GM12878 (cell line): ENCODE measurements around the gene SPTBN2. TPM values are rescaled to one million over a fixed set of nuclear protein-coding genes. Genes with fewer than 3 reads are reported as not detected.

ENCODE experiments used
- ATAC-seq: fragments of 200-7000 bp; cut with Tn5 transposase; 3 replicates; pipeline ENCODE4 v1.9.1; 2020; ENCODE audit warnings: mild to moderate bottlenecking, moderate library complexity
- BruUV-seq: library from RNA; stranded (reverse); fragments of 400-500 nt; replicated peaks from 2 replicates; lab custom pipeline; 2021; lab: Mats Ljungman, UMichigan
- CTCF ChIA-PET: fragments of 300-600 bp; sonication (Branson Sonifier 250); formaldehyde crosslinking; extraction: SDS; loops from one replicate; lab custom pipeline; 2021; ENCODE audit warnings: inconsistent platforms; lab: Yijun Ruan, JAX
- POLR2A ChIA-PET: fragments of 350-600 bp; formaldehyde crosslinking; extraction: SDS; loops from one replicate; lab custom pipeline; 2021; ENCODE audit warnings: inconsistent platforms; lab: Charles Lee
- RAD21 ChIA-PET: fragments of 300-600 bp; sonication (Branson Sonifier 250); formaldehyde crosslinking; loops from one replicate; lab custom pipeline; 2023; ENCODE audit warnings: antibody characterized with exemption; ENCODE audit not compliant: unreplicated experiment; lab: Charles Lee
- SMC1A ChIA-PET: fragments of 300-600 bp; sonication (Branson Sonifier 250); formaldehyde crosslinking; loops from one replicate; lab custom pipeline; 2023; ENCODE audit not compliant: unreplicated experiment, uncharacterized antibody; lab: Charles Lee
- DNase-seq: peaks from one replicate; pipeline ENCODE4 v3.0.0-alpha.2; 2011; ENCODE audit warnings: low read depth, low spot score
- FAIRE-seq: peaks from 3 replicates; lab custom pipeline; 2011; peaks lifted over from hg19 to GRCh38; lab: Jason Lieb, UNC
- H2AFZ ChIP-seq: 2 replicates; pipeline ENCODE4 v1.6.0; 2011; ENCODE audit warnings: low read depth, low read length, control low read depth; ENCODE audit not compliant: control insufficient read depth
- H3K27ac ChIP-seq: 2 replicates; pipeline ENCODE4 v1.5.1; 2011; ENCODE audit warnings: control low read depth; ENCODE audit not compliant: control insufficient read depth, insufficient read depth
- H3K27me3 ChIP-seq, 2 experiments: replicated peaks in 1 of 2; 2 replicates each; pipeline versions ENCODE4 v1.6.0 to v1.6.1; 2011; ENCODE audit warnings: low read length in 1 of 2; ENCODE audit not compliant: control insufficient read depth in 2 of 2, insufficient read depth in 2 of 2
- H3K36me3 ChIP-seq, 2 experiments: 2 replicates each; pipeline ENCODE4 v1.5.1; 2011; ENCODE audit warnings: low read length in 1 of 2; ENCODE audit not compliant: control insufficient read depth in 2 of 2, insufficient read depth in 2 of 2
- H3K4me1 ChIP-seq: 2 replicates; pipeline ENCODE4 v1.6.1; 2011; ENCODE audit warnings: mild to moderate bottlenecking, low read length, moderate library complexity, mixed read lengths; ENCODE audit not compliant: control insufficient read depth, insufficient read depth
- H3K4me2 ChIP-seq: 2 replicates; pipeline ENCODE4 v1.6.0; 2011; ENCODE audit warnings: control low read depth; ENCODE audit not compliant: control insufficient read depth, insufficient read depth
- H3K4me3 ChIP-seq: fragments of 200-600 bp; sonication (generic); 2 replicates; pipeline ENCODE4 v1.5.1; 2016
- H3K79me2 ChIP-seq: 2 replicates; pipeline ENCODE4 v1.6.0; 2011; ENCODE audit warnings: low read length; ENCODE audit not compliant: control insufficient read depth, insufficient read depth
- H3K9ac ChIP-seq: 2 replicates; pipeline ENCODE4 v1.8.0; 2011; ENCODE audit warnings: low read length, control low read depth, mixed read lengths; ENCODE audit not compliant: control insufficient read depth, insufficient read depth
- H3K9me3 ChIP-seq: replicated peaks from 3 replicates; pipeline ENCODE4 v1.5.1; 2011; ENCODE audit warnings: mild to moderate bottlenecking, low read length; ENCODE audit not compliant: control insufficient read depth, insufficient read depth
- H4K20me1 ChIP-seq: 2 replicates; pipeline ENCODE4 v1.6.0; 2011; ENCODE audit not compliant: control insufficient read depth, insufficient read depth
- ATF2 ChIP-seq: IDR thresholded peaks from 2 replicates; pipeline ENCODE4 v1.6.1; 2012; ENCODE audit warnings: low read length, inconsistent platforms
- CBX3 ChIP-seq: fragments of 200-600 bp; sonication (generic); IDR thresholded peaks from 2 replicates; pipeline ENCODE4 v1.6.1; 2016; ENCODE audit warnings: low read depth, borderline replicate concordance
- CREB1 ChIP-seq: IDR thresholded peaks from 2 replicates; pipeline ENCODE4 v1.6.1; 2012; ENCODE audit warnings: low read depth, mild to moderate bottlenecking, inconsistent platforms
- DPF2 ChIP-seq: fragments of 450-650 bp; IDR thresholded peaks from 2 replicates; pipeline ENCODE4 v1.6.1; 2017; ENCODE audit warnings: mild to moderate bottlenecking
- HCFC1 ChIP-seq: fragments of 150-350 bp; IDR thresholded peaks from 2 replicates; pipeline ENCODE4 v1.6.1; 2014; ENCODE audit warnings: low read length
- KDM1A ChIP-seq: fragments of 200-600 bp; sonication (generic); IDR thresholded peaks from 2 replicates; pipeline ENCODE4 v1.6.1; 2016; ENCODE audit warnings: borderline replicate concordance
- MAX ChIP-seq: IDR thresholded peaks from 2 replicates; pipeline ENCODE4 v1.6.1; 2012; ENCODE audit warnings: low read depth, low read length, improper control_type of control experiment
- MXI1 ChIP-seq: fragments of 150-350 bp; IDR thresholded peaks from 2 replicates; pipeline ENCODE4 v1.6.1; 2011; ENCODE audit warnings: low read depth, mild to moderate bottlenecking, inconsistent platforms, low read length, improper control_type of control experiment
- NFXL1 ChIP-seq: fragments of 450-650 bp; IDR thresholded peaks from 2 replicates; pipeline ENCODE4 v1.6.1; 2017; ENCODE audit warnings: antibody characterized with exemption, mild to moderate bottlenecking, borderline replicate concordance
- NKRF ChIP-seq: fragments of 450-650 bp; conservative IDR thresholded peaks from 2 replicates; pipeline ENCODE4 v1.6.1; 2017; ENCODE audit warnings: mild to moderate bottlenecking, moderate library complexity
- PAX5 ChIP-seq: IDR thresholded peaks from 2 replicates; pipeline ENCODE4 v1.6.1; 2011; ENCODE audit warnings: low read depth, low read length, borderline replicate concordance
- POLR2AphosphoS5 ChIP-seq: IDR thresholded peaks from 2 replicates; pipeline ENCODE4 v1.6.1; 2011; ENCODE audit warnings: mild to moderate bottlenecking, low read length, inconsistent platforms
- REST ChIP-seq: IDR thresholded peaks from 2 replicates; pipeline ENCODE4 v1.6.1; 2012; ENCODE audit warnings: mild to moderate bottlenecking, low read depth, low read length
- RUNX3 ChIP-seq: IDR thresholded peaks from 2 replicates; pipeline ENCODE4 v1.6.1; 2012; ENCODE audit warnings: low read length, inconsistent platforms
- SIX5 ChIP-seq: IDR thresholded peaks from 2 replicates; pipeline ENCODE4 v1.6.1; 2011; ENCODE audit warnings: mild to moderate bottlenecking, low read depth, low read length, moderate library complexity; ENCODE audit not compliant: severe bottlenecking
- SP1 ChIP-seq: IDR thresholded peaks from one replicate; pipeline ENCODE4 v1.6.1; 2011; ENCODE audit warnings: low read depth, low read length
- SUPT20H ChIP-seq: IDR thresholded peaks from 2 replicates; pipeline ENCODE4 v1.6.1; 2011; ENCODE audit warnings: low read depth, mild to moderate bottlenecking, low read length, moderate library complexity, borderline replicate concordance; ENCODE audit not compliant: control insufficient read depth
- TBL1XR1 ChIP-seq: IDR thresholded peaks from 2 replicates; pipeline ENCODE4 v1.6.1; 2012; ENCODE audit warnings: low read depth, low read length, improper control_type of control experiment
- ZNF622 ChIP-seq: fragments of 450-650 bp; IDR thresholded peaks from 2 replicates; pipeline ENCODE4 v1.6.1; 2017; ENCODE audit warnings: mild to moderate bottlenecking, inconsistent platforms
- WGBS: methylation state at CpG from one replicate; pipeline ENCODE4 v1.1.6; 2016; ENCODE audit warnings: low lambda C conversion rate; ENCODE audit not compliant: insufficient replicate concordance, insufficient coverage; ENCODE audit errors: missing lambda C conversion rate; 5-methylcytosine and 5-hydroxymethylcytosine counted together
- in situ Hi-C: fragments of 300-500 bp; cut with MboI; formaldehyde crosslinking; loops from 9 replicates; pipeline ENCODE4 v1.14.3; 2018; ENCODE audit warnings: mixed read lengths
- intact Hi-C: fragments of 100-400 bp; cut with micrococcal nuclease; formaldehyde crosslinking; loops from one replicate; pipeline ENCODE4 v1.14.2; 2022; ENCODE audit not compliant: unreplicated experiment
- polyA plus RNA-seq, 11 experiments: library from polyadenylated mRNA; depleted of rRNA in 4 of 11; unstranded in 6 of 11; stranded (reverse) in 5 of 11; fragments of >200 nt; fragmentation: Nextera tagmentation in 4 of 11; fragmentation: Illumina TruSeq in 1 of 11; extraction: Ambion mirVana in 4 of 11; extraction: Trizol in 1 of 11; gene quantifications; 1 replicate in 1 of 11; 2 replicates in 10 of 11; pipeline versions ENCODE4 v1.2.1 to v1.2.3, GENCODE V29; 2011 to 2016; ENCODE audit warnings: inconsistent platforms in 2 of 11, missing spikeins in 2 of 11, low read depth in 1 of 11
- total RNA-seq, 4 experiments: library from RNA; depleted of rRNA in 3 of 4; stranded (reverse); fragments of >200 nt in 3 of 4; fragmentation: Illumina TruSeq in 1 of 4; extraction: Trizol in 1 of 4; gene quantifications; 2 replicates each; pipeline versions ENCODE4 v1.2.1 to v1.2.3, GENCODE V29; 2013 to 2021

SPTBN2 gene
- total and polyA plus RNA-seq, 10 of the 15 experiments (the other 5 are each of a cell fraction or from before 2014, with no cell fraction given) = 0.38 to 1.0 (median 0.69) TPM; not detected in 5

- Histone ChIP-seq H3K36me3 (no peaks in the 10 kb centered on the region; a peak in 1 of 4 replicates), H3K27ac (no peak overlapping the region), H3K9ac (no peak overlapping the region), H3K79me2 (no peaks in the 10 kb centered on the region), H3K4me2 (no peak overlapping the region), H3K4me3 (no peak overlapping the region), H3K27me3 (no peaks in the 10 kb centered on the region), H3K9me3 (no peaks in the 10 kb centered on the region), H3K4me1 (no peaks in the 10 kb centered on the region), H2AFZ (no peak overlapping the region), H4K20me1 (no peaks in the 10 kb centered on the region)
- intact Hi-C loops = no loop called here
- over 99% methylated on average over 27 of the region's 27 CpGs for WGBS
- FAIRE-seq (no peak), ATAC-seq (no peak), DNase-seq (no peak)
- BruUV-seq = no TSS peak
- in situ Hi-C loops = no loop called here
- TF ChIP-seq CBX3 (no peak), KDM1A (no peak), PAX5 (no peak), SIX5 (no peak), NKRF (no peak), ATF2 (no peak), ZNF622 (no peak), HCFC1 (no peak), CREB1 (no peak), MXI1 (no peak), POLR2AphosphoS5 (no peak), DPF2 (no peak), SUPT20H (no peak), REST (no peak), TBL1XR1 (no peak), SP1 (no peak), MAX (no peak), NFXL1 (no peak), RUNX3 (no peak)
- ChIA-PET POLR2A (interaction anchor here (0.9 kb wide), 1 partner anchor 9 kb away, joined by 3 read pairs; no protein-coding TSS in a partner anchor), RAD21 (no interaction called here), CTCF (interaction anchor here (1.1 kb wide), 1 partner anchor 68 kb away, joined by 3 read pairs; no protein-coding TSS in a partner anchor), SMC1A (interaction anchor here (1.0 kb wide), 1 partner anchor 35 kb away, joined by 4 read pairs; no protein-coding TSS in a partner anchor)
Observed at GRCh38 chr11:66762088-66762487, 33.1 kb upstream of the SPTBN2 start.
